Pons (tissue), 1 donor: Measurements from ENCODE around the gene GALNT18.
"Not testable (repeated sequence)": the region's sequence is repeated elsewhere in the genome, so short reads cannot be mapped to it uniquely, and the experiment has no call there.

Experiments
- DNase-seq: peaks from one replicate; pipeline ENCODE4 v3.0.0-alpha.2; 2016; ENCODE audit warnings: low spot score

GALNT18 gene

GRCh38 chr11:11456866-11457265 is 164.9 kb downstream of the GALNT18 start:
- DNase-seq: no peak

GRCh38 chr11:11454671-11455223 is 167.1 kb downstream of the GALNT18 start:
- DNase-seq: no peak

DNA sequence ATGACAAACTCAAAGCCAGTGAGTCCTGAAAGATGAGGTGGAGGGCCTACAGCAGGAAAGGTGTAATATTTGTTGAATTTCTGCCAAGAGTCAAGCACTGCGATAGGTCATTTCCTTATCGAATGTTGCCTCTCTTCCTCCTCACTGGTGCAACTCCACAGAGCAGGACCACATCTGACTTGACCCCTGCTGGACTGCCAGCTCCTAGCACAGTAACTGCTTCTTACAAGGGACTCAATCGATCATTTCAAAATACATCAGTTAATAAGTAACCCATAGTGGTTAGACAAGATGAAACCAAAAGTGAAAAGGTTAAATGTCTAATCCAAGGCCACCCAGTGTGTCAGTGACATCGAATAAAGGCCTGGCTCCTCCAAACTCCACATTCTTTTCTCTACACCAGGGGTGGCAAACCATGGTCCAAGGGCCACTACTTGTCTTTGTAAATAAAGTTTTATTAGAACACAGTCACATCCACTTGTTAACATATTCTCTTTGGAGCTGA is 170.3 kb downstream of the GALNT18 start:
- DNase-seq: no peak

- no peak for DNase-seq
Observed at GRCh38 chr11:11450744-11451362, 171.0 kb downstream of the GALNT18 start.

DNA sequence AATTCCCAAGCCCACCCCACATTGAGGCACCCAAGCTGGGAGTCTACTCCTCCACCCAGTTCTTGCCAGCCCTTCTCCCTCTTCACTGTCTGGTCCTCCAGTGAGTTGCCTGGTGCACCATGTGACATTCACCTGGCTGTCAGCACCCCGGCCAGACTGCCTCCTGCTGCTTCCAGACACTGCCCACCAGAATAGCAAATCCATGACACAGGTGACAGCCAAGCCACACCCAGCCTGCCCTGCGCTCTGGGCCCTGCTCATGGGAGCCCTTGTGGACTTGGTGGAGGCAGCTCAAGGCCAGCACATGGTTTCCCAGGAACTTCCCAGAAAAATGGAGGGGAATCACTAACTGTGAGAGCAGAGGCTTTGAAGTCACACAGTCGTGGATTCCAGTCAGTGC is 172.5 kb downstream of the GALNT18 start:
- DNase-seq: no peak

DNA sequence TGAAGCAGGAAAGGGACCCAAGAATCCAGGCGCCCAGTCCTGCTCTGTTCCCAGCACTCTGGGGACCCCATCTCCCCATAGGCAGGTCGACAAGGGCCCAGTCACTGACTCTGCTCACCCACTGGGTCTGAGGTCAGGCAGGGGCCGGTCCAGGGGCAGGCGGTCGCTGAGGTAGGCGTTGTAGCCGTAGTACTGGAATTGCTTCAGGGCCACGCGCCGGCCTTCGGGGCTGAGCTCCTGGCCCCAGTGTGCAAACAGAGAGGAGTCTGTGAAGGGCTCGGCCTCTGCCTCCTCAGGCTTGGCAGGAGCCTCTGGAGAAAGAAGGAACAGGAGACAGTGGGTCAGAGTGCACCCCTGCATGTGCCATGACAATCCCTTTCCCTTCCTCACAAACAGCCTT is 173.2 kb downstream of the GALNT18 start:
- DNase-seq: no peak

DNA sequence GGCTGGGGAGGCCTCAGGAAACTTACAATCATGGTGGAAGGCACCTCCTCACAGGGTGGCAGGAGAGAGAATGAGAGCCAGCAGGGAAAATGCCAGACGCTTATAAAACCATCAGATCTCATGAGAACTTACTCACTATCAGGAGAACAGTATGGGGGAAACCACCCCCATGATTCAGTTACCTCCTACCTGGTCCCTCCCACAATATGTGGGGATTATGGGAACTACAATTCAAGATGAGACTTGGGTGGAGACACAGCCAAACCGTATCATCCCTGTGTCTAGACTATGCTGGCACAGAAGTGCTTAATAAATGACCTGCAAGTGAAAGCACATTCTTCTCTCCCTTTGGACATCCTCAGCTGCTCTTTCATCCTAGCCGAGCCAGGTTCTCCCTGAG is 174.2 kb downstream of the GALNT18 start:
- DNase-seq: not testable (repeated sequence)

DNA sequence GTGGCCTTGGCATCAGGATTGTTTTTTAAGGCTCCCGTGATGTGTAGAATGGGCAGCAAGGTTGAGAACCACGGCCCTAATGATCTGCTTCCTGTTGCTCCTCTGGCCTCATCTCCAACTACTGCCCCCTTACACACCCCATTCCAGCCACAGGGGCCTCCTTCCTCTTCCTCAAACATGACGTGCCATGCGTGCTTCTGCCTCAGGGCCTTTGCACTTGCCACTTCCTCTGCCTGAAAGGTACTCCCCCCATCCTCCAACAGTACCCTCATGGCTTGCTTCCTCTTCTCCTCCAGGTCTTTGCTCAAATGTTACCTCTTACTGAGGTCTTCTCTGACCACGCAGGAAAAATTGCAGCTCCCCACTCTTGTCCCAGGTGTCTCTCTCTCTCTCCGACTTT is 174.8 kb downstream of the GALNT18 start:
- DNase-seq: no peak

DNA sequence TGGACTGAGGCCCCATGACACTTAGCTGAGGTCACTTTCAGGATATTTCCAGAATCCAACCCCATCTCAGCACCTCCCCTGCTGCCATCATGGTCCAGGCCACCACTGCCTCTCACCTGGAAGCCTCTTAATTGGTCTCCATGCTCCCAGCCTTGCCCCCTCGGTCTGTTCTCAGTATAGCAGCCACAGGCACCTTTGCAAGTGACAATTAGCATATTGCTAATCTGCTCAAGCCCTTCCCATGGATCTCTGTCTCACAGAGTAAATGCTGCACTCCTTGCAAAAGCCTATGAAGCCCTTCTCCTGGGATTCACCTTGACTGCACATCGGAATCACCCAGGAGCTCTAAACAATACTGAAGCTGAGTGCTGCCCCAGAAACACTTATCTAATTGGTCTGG is 175.2 kb downstream of the GALNT18 start:
- no peak for DNase-seq

DNA sequence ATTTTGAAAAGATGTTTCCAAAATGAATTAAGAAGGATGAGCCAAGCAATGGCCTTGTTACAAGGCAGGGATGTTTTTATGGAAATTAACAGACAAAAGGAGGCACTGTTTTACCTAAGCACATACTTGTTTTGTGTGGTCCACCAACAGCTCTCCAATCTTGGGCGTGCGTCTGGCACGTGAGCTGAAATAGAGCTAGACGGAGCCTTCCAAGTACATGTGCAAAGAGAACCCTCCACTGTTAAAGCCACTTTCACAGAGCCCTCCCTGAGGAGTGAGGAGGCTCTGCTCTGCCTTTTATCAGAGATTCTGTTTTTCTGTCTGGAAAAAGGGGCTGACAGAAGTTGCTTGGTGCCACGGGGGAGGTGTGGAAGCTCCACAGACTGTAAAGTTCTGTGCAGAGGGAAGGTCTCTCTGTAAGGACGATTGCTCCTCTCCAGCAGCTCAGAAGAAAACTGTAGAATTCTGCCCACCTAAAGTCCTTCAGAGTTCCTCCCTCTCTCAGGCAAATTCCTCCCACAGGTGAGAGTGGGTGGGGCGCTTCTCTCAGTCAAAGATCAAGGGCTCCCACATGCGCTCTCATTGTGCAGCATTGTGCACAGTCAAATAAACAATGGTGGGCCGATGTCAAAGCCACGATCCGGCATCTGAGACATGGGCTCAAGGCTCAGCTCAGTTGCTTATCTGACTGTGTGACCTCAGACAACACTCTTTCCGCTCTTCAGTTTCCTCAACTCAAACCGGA is 176.2 kb downstream of the GALNT18 start:
- DNase-seq: no peak

DNA sequence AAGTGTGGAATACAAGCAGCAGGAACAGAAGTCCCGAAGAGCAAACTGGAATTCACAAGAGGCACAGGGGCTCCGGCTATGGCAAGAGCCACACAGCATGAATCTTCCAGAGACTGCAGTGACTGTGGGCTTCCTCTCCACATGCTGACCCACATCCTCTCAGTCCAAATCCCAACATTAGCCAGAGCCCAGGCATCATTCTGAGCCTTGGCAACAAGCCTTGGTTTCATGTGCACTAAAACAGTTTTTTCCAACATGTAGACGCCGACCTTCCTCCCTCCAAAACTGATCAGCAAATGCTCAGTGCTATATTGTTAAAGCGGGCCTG is 177.0 kb downstream of the GALNT18 start:
- no peak for DNase-seq

DNA sequence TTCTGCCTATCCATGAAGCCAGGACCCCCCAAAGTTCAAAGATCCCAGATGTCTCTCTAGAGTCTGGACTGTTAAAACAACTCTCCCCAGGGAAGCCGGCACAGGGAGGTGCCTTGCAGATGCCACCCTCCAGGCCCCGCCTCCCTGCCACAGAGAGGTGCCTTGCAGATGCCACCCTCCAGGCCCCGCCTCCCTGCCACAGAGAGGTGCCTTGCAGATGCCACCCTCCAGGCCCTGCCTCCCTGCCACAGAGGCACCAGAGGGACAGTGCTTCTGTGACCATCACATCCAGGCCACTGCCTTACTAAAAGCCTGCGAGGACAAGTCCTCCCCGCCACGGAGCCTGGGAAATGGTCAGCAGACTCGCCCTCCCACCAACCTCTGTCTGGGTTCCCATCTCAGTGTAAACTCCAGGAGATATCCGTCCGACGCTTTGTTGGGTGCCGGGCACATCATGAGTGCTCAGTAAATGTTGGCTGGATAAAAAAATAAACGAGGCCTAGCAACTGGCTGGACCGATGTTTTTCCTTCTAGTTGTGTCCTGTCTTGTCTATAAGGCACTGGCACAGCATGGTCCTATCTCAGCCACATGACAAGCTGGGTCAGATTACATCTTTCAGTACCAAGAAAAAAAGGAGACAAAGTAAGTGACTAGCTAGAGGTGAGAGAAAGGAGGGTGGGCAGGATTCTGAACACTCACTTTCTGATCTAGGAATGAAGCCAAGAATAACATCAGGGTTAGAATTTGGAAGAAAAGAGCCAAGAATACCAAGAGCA is 177.6 kb downstream of the GALNT18 start:
- DNase-seq: peak; percentile 11

DNA sequence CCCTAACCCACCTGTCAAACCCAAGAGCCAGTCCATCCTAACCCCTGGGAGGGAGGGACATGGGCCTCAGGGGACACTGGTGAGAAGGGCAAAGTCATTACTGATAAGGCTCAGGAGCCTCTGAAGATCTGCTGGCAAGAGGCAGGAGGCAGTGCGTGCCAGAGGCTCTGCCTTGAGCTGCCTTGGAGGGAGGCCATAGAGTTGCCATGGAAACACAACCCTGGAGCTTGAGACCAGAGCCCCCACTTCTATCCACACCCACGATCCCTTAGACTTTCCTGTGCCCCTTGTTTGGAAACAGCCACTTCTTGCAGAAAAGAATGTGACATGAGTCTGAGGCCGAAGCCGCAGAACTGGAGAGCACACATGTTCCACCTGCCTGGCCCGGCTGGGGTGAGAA is 179.0 kb downstream of the GALNT18 start:
- no peak for DNase-seq

- no peak for DNase-seq
Observed at GRCh38 chr11:11441516-11441915, 180.3 kb downstream of the GALNT18 start.

DNA sequence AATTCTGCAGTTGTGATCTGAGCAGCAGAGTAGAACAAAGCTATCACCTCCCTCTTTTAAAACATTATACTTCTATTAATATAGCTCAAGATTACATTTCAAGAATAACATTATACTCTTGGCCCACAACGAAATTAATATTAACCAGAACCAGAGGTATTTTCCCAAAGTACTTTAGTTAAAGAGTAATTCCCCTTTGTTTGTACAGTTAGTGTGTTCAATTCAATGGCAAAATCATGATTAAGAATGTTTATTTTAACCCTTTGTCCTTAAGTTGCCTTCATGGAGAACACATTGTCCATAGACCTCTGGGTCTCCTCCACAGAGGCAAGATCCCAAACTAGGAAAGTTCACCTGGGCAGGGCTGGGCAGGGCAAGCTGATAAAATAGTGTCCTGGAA is 180.7 kb downstream of the GALNT18 start:
- no peak for DNase-seq

DNA sequence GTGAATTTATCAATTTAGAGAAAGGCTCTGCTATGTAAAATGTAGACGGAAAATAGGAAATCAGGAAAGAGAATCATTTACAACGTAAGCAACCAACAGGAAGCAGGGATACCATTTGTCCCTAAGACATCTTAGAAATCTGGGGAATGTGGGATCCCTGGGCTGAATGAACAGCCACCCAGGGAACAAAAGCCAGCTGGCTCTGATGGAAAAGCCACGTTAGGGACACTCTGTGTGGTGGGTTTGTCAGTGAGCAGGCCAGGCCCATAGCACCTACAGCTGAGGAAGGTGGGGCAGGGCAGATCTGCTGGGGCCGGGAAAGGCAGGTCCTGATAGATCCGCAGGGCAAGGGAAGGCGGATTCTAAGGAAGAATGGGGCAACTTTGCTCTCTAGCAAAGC is 181.7 kb downstream of the GALNT18 start:
- DNase-seq: no peak

GRCh38 chr11:11439591-11439990 is 182.2 kb downstream of the GALNT18 start:
- DNase-seq: no peak

DNA sequence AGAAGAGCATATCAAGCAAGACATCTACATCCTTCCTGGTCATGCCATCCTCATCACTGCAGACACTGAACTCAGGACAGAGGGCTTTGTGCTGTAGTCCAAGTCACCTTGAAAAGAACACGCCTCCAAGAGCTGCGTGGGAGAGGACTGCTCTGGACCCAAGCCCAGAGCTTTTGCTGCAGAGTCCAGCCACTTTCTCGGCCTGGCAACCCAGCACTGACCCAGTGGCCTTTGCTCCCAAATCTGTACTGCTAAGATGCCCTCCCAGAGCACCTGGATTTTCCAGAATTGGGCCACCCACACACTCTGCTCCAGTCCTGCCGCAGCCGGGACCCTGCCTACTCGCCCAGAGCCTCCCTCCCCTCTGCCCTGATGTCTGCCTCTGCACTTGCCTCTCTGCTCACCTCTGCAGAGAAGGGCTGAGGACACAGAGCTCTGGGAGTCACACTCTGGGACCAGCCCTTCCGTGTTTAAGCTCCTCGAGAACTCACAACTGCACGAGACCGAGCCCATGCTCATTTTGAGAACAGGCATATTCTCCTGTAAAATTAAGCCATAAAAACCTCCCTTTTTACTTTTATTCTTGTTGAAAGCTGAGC is 185.0 kb downstream of the GALNT18 start:
- DNase-seq: no peak

DNA sequence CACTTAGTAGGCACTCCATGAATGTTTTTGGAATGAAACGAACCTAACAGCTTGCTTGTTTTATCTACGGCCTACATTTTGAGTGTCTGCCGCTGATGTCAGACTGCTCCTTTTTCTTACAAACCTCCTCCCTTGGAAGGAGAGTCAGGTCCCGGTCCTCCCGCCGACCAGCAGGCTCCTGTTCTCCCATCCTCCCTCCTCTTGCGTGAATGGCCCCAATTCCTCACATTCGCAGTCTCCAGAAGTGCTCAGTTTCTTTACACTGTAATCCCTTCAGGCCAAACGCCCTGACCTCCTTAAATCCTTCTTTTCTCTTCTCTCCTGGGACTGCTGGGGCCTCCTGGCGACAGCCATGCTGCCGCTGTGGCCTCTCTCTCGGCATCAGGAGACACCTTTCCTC is 186.2 kb downstream of the GALNT18 start:
- DNase-seq: no peak

GRCh38 chr11:11433960-11434359 is 187.8 kb downstream of the GALNT18 start:
- DNase-seq: no peak

DNA sequence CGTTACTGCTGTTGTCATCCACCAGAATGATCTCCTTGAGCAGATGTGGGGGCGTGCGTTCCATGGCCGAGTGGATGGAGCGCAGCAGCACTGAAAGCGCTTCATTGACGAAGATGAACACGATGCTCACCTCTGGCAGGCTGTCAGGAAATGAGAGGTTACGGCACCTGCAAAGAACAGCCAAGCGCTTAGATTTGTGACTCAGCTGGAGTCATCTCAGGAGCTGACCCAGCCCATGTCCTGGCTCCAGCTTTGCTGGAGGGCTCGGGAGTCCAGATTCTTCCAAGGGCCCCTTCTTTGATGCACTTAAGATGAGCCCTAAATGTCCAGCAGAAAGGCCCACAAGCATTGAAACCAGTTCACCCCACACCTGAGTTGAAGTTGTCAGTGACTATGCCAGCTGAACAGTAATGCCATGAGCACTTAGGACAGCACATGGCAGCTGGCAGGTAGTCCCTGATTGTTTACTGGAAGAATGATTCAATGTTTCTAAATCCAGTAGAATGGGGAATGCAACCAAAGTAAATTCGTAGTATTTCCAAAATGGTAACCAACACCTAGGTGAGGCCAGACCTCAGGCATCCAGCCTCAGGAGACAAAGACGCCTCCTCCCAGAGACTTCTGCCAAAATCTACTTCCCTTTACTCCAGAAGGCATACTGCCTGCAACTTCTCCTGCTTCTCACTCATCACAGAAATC is 189.0 kb downstream of the GALNT18 start:
- DNase-seq: no peak

- no peak for DNase-seq
Observed at GRCh38 chr11:11430431-11430830, 191.4 kb downstream of the GALNT18 start.
